DMS79 treated with DMSO at 0.1 percent for 48 hours (cell line): ENCODE measurements around the gene RAPSN.

Source experiments
- DNase-seq: peaks from one replicate; lab custom pipeline; 2025; lab: John Stamatoyannopoulos, UW

RAPSN gene

GRCh38 chr11:47433157-47433556, 15.8 kb downstream of the RAPSN start:
- DNase-seq, result no peak

- DNase-seq, result no peak
Measured at GRCh38 chr11:47431356-47432083, 17.4 kb downstream of the RAPSN start.

- no peak for DNase-seq
Measured at GRCh38 chr11:47430524-47430923, 18.4 kb downstream of the RAPSN start.

- peak; percentile 93 for DNase-seq
Measured at GRCh38 chr11:47426062-47426956, 22.6 kb downstream of the RAPSN start, which contains the start of gene PSMC3. Gene PSMC3, minus strand, starts transcription at chr11:47426439. Its CDS starts 160 bp downstream, at chr11:47426279.

GRCh38 chr11:47425611-47426010, 23.3 kb downstream of the RAPSN start:
- DNase-seq, result no peak

GRCh38 chr11:47418454-47419259, 30.3 kb downstream of the RAPSN start:
- DNase-seq, result no peak

GRCh38 chr11:47417712-47418111, 31.2 kb downstream of the RAPSN start:
- no peak for DNase-seq

GRCh38 chr11:47415949-47416472, 32.9 kb downstream of the RAPSN start:
- peak; percentile 86 for DNase-seq

- DNase-seq, result no peak
Measured at GRCh38 chr11:47415091-47415854, 33.7 kb downstream of the RAPSN start.

GRCh38 chr11:47414685-47415070, 34.3 kb downstream of the RAPSN start:
- no peak for DNase-seq

GRCh38 chr11:47413908-47414684, 34.8 kb downstream of the RAPSN start:
- DNase-seq, result no peak

GRCh38 chr11:47413351-47413750, 35.6 kb downstream of the RAPSN start:
- no peak for DNase-seq

- no peak for DNase-seq
Measured at GRCh38 chr11:47411884-47412746, 36.8 kb downstream of the RAPSN start.

GRCh38 chr11:47410370-47411264, 38.3 kb downstream of the RAPSN start:
- no peak for DNase-seq

GRCh38 chr11:47409440-47410369, 39.2 kb downstream of the RAPSN start:
- DNase-seq, result no peak

- no peak for DNase-seq
Measured at GRCh38 chr11:47408598-47409439, 40.1 kb downstream of the RAPSN start.
